Astrocyte (in vitro differentiated cells and primary cell): Measurements from ENCODE around the gene DUSP16.

Experiments
- CTCF ChIP-seq: IDR thresholded peaks from 2 replicates; pipeline ENCODE4 v1.5.1; 2011; ENCODE audit warnings: low read depth, mild to moderate bottlenecking, inconsistent platforms, low read length, moderate library complexity; ENCODE audit not compliant: insufficient read depth
- EZH2 ChIP-seq: IDR thresholded peaks from 2 replicates; pipeline ENCODE4 v1.6.1; 2012; ENCODE audit warnings: mild to moderate bottlenecking, low read length, inconsistent platforms; ENCODE audit not compliant: insufficient read depth

GRCh38 chr12:12608557-12608957, 45.9 kb upstream of the DUSP16 start:
- TF ChIP-seq CTCF, result no peak
- no peak for TF ChIP-seq EZH2
